ENCODE measurements around the gene DLGAP4. TPM values are rescaled to one million over a fixed set of nuclear protein-coding genes. Genes with fewer than 3 reads are reported as not detected.
"Not testable (repeated sequence)": the region's sequence is repeated elsewhere in the genome, so short reads cannot be mapped to it uniquely, and the experiment has no call there.

Gene DLGAP4
- polyA plus RNA-seq, 1 experiment, result 34.9 TPM

DNA sequence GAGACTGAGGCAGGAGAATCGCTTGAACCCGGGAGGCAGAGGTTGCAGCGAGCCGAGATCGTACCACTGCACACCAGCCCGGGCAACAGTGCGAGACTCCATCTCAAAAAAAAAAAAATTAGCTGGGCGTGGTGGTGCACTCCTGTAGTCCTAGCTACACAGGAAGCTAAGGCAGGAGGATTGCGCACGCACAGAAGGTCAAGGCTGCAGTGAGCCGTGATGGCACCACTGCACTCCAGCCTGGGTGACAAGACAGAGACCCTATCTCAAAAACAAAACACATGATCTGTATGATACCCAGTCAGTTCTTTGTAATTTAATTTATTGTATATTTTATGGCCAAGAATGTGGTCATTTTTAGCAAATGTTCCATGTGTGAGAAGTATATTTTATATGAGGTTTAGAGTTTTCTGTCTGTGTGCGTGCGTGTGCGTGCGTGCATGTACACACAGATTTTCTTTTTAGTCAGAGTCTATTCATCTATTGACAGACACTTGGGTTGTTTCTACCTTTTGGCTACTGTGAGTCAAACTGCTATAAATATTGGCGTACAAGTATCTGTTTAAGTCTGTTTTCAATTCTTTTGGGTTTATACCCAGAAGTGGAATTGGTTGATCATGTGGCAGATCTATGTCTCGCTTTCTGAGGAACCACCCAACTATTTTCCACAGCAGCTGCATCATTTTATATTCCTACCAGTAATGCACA is 213.0 kb downstream of the DLGAP4 start:
- CTCF ChIA-PET, result interaction anchor here (0.8 to 1.8 kb wide), 2 partner anchors 10 to 26 kb away, joined by 3 to 6 read pairs; no protein-coding TSS in a partner anchor
- POLR2A ChIA-PET, result interaction anchor here (0.5 kb wide), 1 partner anchor 34 kb away, joined by 3 read pairs; no protein-coding TSS in a partner anchor
- H3K36me3 ChIP-seq (ENCODE audit: control insufficient read depth, insufficient read depth, low read length), result peaks cover 14% of the 10 kb centered on the region
- TF ChIP-seq, protein P1, sequence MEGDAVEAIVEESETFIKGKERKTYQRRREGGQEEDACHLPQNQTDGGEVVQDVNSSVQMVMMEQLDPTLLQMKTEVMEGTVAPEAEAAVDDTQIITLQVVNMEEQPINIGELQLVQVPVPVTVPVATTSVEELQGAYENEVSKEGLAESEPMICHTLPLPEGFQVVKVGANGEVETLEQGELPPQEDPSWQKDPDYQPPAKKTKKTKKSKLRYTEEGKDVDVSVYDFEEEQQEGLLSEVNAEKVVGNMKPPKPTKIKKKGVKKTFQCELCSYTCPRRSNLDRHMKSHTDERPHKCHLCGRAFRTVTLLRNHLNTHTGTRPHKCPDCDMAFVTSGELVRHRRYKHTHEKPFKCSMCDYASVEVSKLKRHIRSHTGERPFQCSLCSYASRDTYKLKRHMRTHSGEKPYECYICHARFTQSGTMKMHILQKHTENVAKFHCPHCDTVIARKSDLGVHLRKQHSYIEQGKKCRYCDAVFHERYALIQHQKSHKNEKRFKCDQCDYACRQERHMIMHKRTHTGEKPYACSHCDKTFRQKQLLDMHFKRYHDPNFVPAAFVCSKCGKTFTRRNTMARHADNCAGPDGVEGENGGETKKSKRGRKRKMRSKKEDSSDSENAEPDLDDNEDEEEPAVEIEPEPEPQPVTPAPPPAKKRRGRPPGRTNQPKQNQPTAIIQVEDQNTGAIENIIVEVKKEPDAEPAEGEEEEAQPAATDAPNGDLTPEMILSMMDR (IDR thresholded peaks at IDR 0.05; ENCODE audit: insufficient read depth, low read depth, low read length), result no peak
- no peak overlapping the region for H3K4me3 ChIP-seq (ENCODE audit: low read depth, low read length)
- DNase-seq (ENCODE audit: low read depth), result no peak
- no peaks in the 10 kb centered on the region for H3K27me3 ChIP-seq (ENCODE audit: control insufficient read depth, insufficient read depth, low read length)

DNA sequence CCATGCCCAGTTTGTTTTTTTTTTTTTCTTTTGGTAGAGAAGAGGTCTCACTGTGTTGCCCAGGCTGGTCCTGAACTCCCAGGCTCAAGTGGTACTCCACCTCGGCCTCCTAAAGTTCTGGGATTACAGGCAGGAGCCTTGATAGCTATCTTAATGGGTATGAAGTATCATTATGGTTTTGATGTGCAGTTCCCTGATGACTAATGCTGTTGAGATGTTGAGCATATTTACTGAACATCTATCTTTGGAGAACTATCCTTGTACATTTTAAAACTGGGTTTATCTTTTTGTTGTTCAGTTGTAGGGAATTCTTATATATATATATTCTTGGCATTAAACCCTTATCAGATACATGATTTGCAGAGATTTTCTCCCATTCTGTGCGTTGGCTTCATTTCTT is 213.8 kb downstream of the DLGAP4 start:
- CTCF ChIA-PET, result interaction anchor here (0.8 kb wide), 1 partner anchor 27 kb away, joined by 3 read pairs; no protein-coding TSS in a partner anchor
- peaks cover 12% of the 10 kb centered on the region for H3K36me3 ChIP-seq (ENCODE audit: control insufficient read depth, insufficient read depth, low read length)

GRCh38 chr20:36521526-36521925 is 215.4 kb downstream of the DLGAP4 start:
- no peak overlapping the region for H3K4me3 ChIP-seq (ENCODE audit: low read depth, low read length)
- POLR2A ChIA-PET, result no interaction called here
- no peaks in the 10 kb centered on the region for H3K27me3 ChIP-seq (ENCODE audit: control insufficient read depth, insufficient read depth, low read length)
- peaks cover 23% of the 10 kb centered on the region for H3K36me3 ChIP-seq (ENCODE audit: control insufficient read depth, insufficient read depth, low read length)
- DNase-seq (ENCODE audit: low read depth), result no peak
- CTCF ChIA-PET, result interaction anchor here (0.7 to 1.0 kb wide), 2 partner anchors 20 to 31 kb away, joined by 3 read pairs; partner anchors contain the start of gene MYL9
- TF ChIP-seq, protein P1 (IDR thresholded peaks at IDR 0.05; ENCODE audit: insufficient read depth, low read depth, low read length), result no peak

More for the DNA sequence above, 213.8 kb downstream of the DLGAP4 start:
- no peak overlapping the region for H3K4me3 ChIP-seq (ENCODE audit: low read depth, low read length)
- TF ChIP-seq, protein P1 (IDR thresholded peaks at IDR 0.05; ENCODE audit: insufficient read depth, low read depth, low read length), result no peak
- POLR2A ChIA-PET, result interaction anchor here (0.5 kb wide), 1 partner anchor 35 kb away, joined by 3 read pairs; no protein-coding TSS in a partner anchor
- no peak for DNase-seq (ENCODE audit: low read depth)
- no peaks in the 10 kb centered on the region for H3K27me3 ChIP-seq (ENCODE audit: control insufficient read depth, insufficient read depth, low read length)

- POLR2A ChIA-PET, CTCF ChIA-PET: not testable (repeated sequence)
- H3K36me3 ChIP-seq (ENCODE audit: control insufficient read depth, insufficient read depth, low read length), result peaks cover 31% of the 10 kb centered on the region
Observed at GRCh38 chr20:36522412-36522811, 216.3 kb downstream of the DLGAP4 start.

GRCh38 chr20:36523341-36523740 is 217.2 kb downstream of the DLGAP4 start:
- H3K27me3 ChIP-seq (ENCODE audit: control insufficient read depth, insufficient read depth, low read length), result no peaks in the 10 kb centered on the region
- ChIA-PET POLR2A (no interaction called here), CTCF (no interaction called here)
- TF ChIP-seq, protein P1 (IDR thresholded peaks at IDR 0.05; ENCODE audit: insufficient read depth, low read depth, low read length), result no peak
- peaks cover 37% of the 10 kb centered on the region for H3K36me3 ChIP-seq (ENCODE audit: control insufficient read depth, insufficient read depth, low read length)
- no peak for DNase-seq (ENCODE audit: low read depth)
- no peak overlapping the region for H3K4me3 ChIP-seq (ENCODE audit: low read depth, low read length)

More at GRCh38 chr20:36522412-36522811, 216.3 kb downstream of the DLGAP4 start:
- not testable (repeated sequence) for DNase-seq (ENCODE audit: low read depth); H3K27me3 ChIP-seq (ENCODE audit: control insufficient read depth, insufficient read depth, low read length); H3K4me3 ChIP-seq (ENCODE audit: low read depth, low read length)
